GM19438 (cell line): Measurements from ENCODE around the gene RBM26.
"Not testable (repeated sequence)": the region's sequence is repeated elsewhere in the genome, so short reads cannot be mapped to it uniquely, and the experiment has no call there.

ENCODE experiments used
- ATAC-seq: cut with Tn5 transposase; IDR thresholded peaks from one replicate; pipeline ENCODE4 v1.9.1; 2021; ENCODE audit warnings: low read depth; ENCODE audit not compliant: unreplicated experiment

RBM26 gene

GRCh38 chr13:79392882-79393563 lies 13.0 kb downstream of the RBM26 start:
- ATAC-seq: no peak

DNA sequence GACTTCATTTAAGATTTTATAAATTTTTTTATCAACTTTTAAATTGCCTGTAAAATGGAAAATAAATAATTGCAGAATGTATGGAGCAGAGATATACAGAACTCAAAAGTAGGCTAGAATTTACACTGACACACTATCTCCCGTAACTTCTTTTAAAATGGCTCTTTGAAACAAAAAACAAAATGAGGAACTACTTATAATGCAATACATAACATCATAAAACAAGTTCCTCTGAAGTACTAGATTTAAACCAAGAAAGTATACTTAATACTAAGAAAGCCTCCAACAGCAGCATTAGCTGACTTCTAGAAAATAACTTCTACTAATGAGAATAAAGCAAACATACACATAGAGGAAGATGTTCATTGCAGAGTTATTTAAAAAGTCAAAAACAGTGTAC lies 17.0 kb downstream of the RBM26 start:
- ATAC-seq: no peak

- no peak for ATAC-seq
Measured at GRCh38 chr13:79387853-79388252, 18.2 kb downstream of the RBM26 start.

- peak; percentile 11 for ATAC-seq
Measured at GRCh38 chr13:79386125-79386826, 19.8 kb downstream of the RBM26 start.

- peak; percentile 90 for ATAC-seq
Measured at GRCh38 chr13:79385694-79386093, 20.4 kb downstream of the RBM26 start.

- ATAC-seq: no peak
Measured at GRCh38 chr13:79384022-79384610, 21.9 kb downstream of the RBM26 start.

DNA sequence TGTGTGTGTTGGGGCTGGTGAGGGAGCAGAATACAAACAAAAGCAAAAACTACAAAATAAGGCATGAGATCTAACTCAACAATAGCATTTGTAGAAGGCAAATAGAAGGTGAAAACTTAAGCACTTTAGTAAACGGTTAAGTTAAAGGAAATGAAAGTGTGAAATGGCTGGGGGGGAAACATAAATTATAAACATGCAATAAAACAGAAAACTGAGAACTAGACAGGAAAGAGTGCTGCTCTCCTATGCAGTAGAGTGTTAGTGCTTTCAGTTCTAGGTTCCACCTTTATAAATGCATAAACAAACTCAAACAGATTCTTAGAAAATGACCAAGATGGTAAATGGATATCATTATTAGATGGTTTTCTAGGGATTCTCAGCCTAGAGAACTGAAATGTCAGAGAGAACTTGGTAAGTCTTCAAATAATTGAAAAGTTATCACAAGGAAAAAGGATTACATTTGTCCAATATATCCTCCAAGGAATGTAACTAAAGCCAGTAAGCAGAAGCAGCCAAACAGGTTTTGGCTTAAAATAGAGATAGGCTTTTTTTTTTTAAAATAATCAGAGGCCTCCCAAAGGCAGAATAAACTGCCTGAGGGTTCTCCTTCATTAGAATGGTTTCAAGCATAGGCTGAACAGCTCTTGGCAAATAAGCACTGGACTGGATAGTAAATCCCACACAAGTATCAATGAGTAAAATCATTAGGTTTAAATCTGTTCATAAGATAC lies 23.3 kb downstream of the RBM26 start:
- peak; percentile 48 for ATAC-seq

- no peak for ATAC-seq
Measured at GRCh38 chr13:79380997-79381396, 25.1 kb downstream of the RBM26 start.

DNA sequence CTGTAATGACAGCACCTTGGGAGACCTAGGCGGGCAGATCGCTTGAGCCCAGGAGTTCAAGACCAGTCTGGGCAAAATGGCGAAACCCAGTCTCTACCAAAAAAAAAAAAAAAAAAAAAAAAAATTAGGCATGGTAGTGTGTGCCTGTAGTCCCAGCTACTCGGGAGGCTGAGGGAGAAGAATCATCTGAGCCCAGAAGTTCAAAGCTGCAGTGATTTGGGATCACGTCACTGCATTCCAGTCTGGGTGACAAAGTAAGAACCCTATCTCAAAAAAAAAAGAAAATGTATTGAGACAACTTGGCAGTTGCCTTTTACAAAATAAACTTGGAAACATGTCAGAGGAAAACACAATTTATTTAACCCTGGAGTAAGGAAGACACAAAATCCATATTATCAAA lies 26.8 kb downstream of the RBM26 start:
- no peak for ATAC-seq

DNA sequence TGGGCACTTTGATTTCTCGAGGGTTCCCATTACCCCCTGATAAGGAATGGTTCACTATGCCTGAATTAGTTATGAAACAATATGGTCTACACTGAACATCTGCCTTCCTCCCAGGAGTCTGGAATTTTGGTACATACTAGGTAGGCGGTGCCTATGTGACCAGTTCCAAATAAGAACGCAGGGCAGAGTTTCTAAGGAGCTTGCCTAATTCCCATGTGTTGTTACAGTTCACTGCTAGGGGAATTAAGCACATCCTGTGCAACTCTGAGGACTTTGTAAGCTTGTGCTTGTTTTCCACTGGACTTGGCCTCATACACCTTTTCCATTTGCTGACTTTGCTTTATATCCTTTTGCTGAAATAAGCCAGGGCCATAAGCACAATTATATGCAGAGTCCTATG lies 29.2 kb downstream of the RBM26 start:
- ATAC-seq: no peak

GRCh38 chr13:79374578-79374977 lies 31.5 kb downstream of the RBM26 start:
- ATAC-seq: no peak

- no peak for ATAC-seq
Measured at GRCh38 chr13:79373916-79374315, 32.1 kb downstream of the RBM26 start.

DNA sequence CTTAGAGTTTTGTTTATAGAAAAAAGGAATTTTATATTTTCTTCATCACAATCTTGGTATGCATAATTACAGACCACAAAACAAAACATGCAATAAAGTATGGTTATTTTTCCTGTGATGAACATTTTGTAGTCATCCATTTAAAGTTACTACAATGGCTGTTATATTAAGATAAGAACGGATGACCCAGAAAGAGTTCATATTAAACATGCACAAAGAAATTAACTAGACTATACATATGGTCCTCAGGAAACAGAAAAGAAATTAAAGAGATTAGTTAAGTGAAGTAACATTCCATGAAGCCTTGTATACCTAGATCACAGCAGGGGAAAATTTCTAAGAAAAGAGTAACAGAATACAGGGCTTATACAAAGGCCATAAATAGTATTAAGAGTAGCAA lies 36.8 kb downstream of the RBM26 start:
- no peak for ATAC-seq

- no peak for ATAC-seq
Measured at GRCh38 chr13:79365981-79366380, 40.1 kb downstream of the RBM26 start.

DNA sequence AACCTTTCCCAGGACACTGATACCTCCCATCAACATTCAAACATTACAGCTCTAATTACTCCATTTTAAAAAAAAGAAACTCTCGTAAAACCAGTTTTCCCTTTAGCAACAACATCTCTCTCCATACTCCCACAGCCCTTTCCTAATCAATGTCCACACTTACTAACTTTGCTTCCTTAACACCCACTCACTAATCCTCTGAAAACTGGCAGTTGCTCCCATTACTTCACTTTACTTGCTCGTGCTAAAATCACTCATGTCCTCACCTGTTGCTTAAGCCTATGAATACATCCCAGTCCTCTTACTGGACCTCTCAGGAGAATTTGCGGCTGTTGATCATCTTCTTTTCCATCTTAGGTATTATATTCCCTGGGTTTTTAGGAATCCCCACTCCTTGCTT lies 44.8 kb downstream of the RBM26 start:
- no peak for ATAC-seq

DNA sequence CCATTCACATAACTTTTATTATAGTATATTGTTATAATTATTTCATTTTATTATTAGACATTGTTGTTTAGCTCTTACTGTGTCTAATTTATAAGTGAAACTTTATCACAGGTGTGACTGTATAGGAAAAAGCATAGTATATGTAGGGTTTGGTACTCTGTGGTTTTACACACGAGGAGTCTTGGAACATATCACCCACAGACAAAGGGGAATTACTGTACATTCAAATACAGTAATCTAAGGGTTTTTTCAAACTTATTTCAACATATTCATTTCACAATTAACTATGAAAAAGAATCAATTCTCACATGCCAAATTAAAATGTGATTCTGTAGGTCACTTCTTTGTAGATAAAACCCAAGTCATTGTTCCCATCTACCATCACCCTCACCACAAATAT lies 46.0 kb downstream of the RBM26 start:
- no peak for ATAC-seq

- ATAC-seq: no peak
Measured at GRCh38 chr13:79359064-79359463, 47.0 kb downstream of the RBM26 start.

GRCh38 chr13:79354285-79354684 lies 51.8 kb downstream of the RBM26 start:
- ATAC-seq: no peak

GRCh38 chr13:79353693-79354092 lies 52.4 kb downstream of the RBM26 start:
- no peak for ATAC-seq

GRCh38 chr13:79352107-79352506 lies 53.9 kb downstream of the RBM26 start:
- ATAC-seq: no peak

- ATAC-seq: not testable (repeated sequence)
Measured at GRCh38 chr13:79349608-79350007, 56.4 kb downstream of the RBM26 start.
